ENCODE data around the gene ZNF423.

The ZNF423 gene

DNA sequence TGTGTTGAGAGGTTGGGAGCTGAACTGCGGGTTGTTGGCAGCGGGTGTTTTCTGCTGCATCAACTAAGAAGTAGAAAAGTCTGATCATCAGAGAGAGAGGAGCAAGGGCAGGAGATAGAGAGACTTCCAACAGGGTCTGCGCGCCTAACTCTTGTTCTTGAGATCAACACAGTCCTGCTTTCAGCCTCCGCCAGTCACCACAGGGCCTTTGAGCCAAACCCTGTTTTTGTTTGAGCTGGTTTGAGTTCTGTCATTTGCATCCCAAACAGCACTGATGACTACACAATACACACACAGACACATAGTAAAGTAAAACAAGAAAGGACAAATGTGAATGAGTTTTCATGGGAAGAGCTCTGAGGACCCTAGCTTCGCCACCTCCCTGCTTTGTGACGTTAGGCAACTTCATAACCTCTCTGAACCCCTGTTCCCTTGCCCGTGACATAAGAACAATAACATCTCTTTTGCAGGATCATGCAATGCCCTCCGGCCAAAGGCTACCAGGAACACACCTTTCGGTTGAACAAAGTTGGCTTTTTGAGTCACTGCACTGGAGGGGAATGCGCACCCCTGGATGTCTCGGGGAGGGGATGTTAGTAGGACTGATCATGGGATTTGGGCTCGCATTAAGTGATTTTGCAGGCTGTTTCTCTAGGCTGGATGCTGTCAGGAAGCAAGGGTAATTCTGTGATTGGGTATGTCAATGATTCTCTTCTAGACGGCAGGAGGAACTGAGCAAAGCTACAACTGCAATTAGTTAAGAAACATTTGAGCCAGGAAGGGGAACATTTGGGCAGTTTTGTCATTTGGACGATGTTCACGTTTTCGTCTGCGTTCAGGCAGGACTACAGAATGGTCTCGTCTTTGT is 390.0 kb downstream of the ZNF423 start:
- no peak for DNase-seq (ENCODE audit: low read depth in 2 of 2, low spot score in 1 of 2)

DNA sequence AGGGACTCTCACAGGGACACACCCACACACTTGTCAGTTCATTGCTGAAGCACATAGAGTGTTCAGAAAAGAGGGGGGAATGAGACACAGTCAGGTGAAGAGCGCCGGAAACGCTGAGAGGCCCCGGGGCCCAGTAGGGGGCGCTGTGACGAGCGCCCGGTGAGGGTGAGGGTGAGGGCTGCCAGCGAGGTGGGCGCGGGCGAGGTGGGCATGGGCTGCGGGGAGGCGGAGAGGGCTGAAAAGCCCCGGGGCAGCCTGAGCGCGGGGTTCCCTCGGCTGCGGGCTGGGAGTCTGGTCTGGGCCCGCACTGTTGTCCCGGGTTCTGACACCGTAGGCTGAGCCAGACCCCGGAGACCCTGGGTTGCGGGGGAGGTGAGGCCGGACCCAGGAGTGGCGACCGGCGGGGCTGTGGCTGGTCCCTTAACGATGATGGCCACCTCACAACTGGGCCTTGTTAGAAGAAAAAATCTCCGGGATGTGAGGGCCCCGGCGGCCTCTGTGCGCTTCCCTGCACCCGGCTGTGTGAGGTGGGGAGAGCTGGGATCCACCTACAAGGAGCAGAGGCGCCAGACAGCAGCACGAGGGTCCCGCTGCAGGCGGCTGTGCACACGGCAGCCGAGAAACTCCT is 390.9 kb downstream of the ZNF423 start:
- DNase-seq (ENCODE audit: low read depth in 2 of 2, low spot score in 1 of 2), result no peak

DNA sequence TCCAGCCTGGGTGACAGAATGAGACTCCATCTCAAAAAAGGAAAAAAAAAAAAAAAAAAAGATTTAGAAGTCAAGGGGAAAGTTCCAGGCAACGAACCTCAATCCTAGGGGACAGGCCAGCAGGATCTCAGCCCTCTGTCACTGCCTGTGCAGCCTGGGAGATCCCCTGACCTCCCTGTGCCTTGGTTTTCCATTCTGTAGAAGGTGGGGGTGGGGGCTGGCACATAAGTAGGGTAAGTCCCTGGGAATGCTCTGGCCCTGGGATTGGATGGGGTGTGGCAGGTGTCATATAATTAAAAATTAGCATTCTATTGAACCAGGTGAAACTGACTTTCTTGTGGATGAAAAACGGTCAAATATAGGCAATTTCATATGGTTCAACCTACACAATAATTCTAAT is 391.8 kb downstream of the ZNF423 start:
- no peak for DNase-seq (ENCODE audit: low read depth in 2 of 2, low spot score in 1 of 2)

DNA sequence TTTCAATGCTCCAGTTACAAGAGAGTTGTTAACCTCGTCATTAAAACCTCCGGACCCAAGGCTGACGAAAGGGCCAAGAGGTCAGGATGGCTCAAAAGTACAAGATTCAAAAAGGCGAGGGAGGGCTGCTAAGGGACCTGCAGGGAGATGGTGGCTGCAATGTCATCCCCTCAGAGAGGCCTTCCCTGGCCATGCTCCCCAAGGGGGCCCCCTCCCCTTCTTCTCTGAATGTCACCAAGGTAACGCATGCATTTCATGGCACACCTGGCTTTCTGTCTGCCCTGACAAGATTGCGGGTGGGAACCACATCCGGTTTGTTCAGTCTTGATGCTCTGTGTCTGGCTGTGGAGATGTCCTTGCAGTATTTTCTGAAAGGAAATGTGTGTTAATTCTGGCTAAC is 392.4 kb downstream of the ZNF423 start:
- DNase-seq (ENCODE audit: low read depth in 2 of 2, low spot score in 1 of 2), result peak in 1 of 2 donors; percentile 46

DNA sequence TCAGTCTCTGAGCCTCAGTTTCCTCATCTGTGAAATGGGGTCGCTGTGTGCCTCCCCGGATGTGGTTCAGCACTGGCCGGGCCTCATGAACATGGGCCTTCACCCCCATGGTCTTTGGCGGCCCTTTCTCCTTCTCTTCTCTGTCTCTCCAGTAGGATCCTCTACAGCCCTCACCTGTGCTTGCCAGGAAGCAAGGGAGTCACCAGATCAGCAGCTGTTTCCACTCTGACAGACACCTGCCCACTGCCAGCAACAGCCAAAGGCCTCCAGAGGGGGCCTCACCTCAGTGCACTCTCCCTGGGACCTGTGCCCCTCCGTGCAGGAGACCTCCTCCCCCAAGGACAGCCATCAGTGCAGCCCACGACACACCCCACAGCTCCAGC is 392.9 kb downstream of the ZNF423 start:
- no peak for DNase-seq (ENCODE audit: low read depth in 2 of 2, low spot score in 1 of 2)

DNA sequence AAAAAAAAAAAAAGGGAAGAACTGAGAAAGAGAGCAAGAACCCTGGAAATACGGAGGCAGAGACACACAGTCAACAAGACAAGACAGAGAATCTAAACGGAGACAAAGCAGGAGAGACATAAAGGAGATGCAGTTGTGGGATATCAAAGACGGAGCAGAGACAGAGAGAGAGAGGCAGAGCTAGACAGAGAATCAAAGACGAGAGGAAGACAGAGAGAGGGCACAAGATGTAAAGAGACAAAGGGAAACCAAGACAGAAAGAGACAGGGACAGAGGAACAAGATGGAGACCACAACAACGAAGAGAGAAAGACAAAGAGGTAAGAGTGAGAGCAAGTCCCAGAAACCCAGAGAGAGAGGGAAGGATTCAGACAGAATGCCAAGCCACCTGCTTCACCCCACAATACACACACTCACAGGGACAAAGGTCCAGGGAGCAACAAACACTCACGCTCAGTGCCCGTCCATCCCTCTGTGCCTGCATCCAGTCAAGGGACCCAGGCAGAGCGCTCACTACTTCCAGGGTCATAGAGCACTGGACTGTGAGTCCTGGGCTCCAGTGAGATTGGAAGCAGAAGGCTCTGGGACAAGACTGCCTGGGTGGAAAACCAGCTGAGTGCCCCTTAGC is 393.4 kb downstream of the ZNF423 start:
- DNase-seq (ENCODE audit: low read depth in 2 of 2, low spot score in 1 of 2), result no peak

DNA sequence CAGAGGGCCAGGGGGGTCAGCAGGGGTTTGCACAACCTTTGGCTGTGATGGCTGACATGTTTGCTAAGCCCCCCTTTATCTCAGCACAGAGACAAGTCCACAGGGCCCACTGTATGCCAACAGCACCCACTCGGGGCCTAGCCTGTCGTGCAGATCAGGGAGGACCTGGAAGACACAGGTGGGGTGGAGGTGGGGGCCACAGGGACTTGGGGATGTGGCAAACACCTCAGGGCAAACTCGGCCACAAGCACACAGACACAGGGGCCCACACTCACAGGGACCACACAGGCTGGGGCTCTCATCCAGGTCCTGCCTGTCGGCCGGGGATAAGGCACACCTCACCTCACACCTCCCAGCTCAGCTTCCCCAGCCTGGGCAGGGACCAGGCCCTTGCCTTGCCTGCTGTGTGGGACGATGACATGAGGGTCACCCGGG is 394.4 kb downstream of the ZNF423 start:
- no peak for DNase-seq (ENCODE audit: low read depth in 2 of 2, low spot score in 1 of 2)

DNA sequence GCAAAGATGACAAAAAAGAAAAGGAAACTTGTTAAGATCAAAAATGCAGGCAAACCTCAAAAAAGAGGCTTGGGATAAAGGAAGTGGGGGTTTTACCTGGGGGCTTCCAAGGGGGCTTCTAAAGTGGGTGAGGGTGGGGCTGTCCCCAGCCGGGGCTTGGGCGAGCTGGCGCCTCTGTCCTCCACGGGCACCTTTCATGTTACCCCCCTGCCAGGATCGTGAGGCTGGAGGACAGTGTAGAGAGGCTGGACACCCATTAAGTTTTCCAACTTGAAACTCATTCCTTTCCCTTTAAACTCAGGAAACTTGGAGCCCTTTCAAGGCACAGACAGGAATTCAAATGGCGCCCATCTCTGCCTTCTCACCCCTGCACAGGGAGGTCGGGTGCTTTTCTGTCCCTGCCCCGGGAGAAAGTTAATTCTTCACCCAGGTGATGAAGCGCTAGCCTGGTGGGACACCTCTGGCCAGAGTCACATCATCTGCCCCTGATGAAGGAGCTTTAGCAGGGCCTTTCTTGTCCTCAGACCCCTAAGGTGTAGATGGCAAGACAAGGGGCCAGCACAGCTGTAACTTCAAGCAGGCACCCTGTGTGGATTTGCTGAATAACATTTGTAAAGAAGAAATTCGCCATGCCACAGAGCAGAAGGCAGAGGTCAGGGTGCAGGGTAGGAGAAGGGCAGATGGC is 395.0 kb downstream of the ZNF423 start:
- DNase-seq (ENCODE audit: low read depth in 2 of 2, low spot score in 1 of 2), result no peak

DNA sequence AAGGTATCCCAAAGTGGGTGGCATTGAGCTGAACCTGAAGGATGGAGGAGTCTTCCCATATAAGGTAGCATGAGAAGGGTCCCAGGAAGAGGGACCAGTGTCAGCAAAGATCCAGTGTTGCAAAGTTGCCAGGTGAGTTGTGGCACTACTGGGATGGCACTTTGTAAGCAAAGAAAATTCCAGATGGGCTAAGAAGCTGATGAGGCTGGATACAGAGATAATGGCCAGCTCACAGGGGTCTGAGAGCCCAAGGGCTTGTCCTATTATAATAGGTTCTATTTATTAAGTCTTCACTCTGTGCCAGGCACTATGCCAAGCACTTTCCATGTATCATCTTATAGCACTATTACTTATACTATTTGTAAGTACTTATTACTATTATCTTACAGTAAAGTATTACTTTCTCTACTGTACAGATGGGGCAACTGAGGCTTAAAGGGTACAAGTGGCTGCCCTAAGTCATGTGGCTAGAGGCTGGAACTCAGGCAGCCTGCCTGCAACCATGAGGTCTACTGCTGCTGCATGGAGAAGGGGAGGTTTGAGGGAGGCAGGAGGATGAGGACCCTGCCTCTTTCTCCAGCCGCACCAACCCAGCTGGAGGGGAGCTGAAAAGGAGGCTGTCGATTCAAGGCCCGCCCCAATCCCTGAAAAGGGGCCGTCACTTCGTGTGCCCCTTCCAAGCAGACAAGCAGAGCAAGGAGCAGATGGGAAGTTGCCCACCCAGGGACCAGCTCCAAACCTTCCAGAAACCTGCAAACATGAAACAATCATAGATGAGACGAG is 395.8 kb downstream of the ZNF423 start:
- DNase-seq (ENCODE audit: low read depth in 2 of 2, low spot score in 1 of 2), result no peak

DNA sequence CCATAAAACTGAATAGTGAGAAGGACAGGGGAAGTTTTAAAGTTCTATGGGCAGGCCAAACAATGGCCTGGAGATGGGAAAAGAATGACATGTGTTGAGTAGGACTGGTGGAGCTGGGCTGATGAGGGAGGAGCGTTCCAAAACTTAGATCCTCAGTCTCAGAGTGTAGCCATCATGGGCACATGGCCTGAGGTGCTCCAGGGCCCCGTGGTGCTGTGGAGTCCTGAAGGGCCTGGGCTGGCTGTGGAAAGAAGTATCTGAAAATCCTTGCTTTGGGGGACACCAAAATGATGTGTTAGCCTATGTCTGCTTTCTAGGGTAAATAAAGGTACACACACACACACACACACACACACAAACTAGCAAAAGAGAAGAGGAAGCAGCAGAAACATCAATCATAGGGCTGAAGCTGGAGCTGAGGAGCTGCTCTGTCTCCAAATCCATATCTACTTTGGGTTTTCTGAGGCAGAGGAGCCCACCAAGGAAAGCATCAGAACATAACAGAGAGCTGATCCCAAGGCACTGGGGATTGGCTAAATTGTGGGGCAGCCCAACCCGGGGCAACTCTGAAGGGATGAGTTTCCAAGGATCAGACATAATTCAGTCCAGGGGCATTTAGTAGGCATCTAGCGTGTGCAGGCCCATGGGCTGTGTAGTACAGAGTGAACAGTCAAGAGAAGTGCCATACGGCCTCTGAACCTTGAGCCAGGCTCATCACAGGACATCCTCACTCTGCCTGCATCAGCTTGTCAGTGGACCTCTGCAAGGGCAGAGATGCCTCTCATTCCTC is 397.1 kb downstream of the ZNF423 start:
- DNase-seq (ENCODE audit: low read depth in 2 of 2, low spot score in 1 of 2), result no peak

DNA sequence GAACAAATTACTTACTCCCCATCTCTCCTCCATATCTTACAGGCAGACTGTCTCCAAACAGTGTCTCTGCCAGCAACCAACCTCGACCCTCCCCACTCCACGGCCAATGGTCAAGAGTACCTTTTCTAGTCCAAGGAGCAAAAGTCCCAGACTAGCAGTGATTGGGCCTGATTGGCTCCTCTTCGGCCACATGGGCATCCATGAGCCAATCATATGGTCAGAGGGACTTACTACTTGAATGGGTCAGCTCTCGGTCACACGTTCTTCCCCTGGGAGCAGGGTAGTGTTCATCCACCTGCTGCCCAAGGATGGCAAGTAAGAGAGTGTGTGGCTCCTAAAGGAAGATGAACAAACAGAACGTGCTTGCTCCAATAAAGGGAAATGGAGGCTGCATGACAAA is 397.7 kb downstream of the ZNF423 start:
- DNase-seq (ENCODE audit: low read depth in 2 of 2, low spot score in 1 of 2), result no peak

DNA sequence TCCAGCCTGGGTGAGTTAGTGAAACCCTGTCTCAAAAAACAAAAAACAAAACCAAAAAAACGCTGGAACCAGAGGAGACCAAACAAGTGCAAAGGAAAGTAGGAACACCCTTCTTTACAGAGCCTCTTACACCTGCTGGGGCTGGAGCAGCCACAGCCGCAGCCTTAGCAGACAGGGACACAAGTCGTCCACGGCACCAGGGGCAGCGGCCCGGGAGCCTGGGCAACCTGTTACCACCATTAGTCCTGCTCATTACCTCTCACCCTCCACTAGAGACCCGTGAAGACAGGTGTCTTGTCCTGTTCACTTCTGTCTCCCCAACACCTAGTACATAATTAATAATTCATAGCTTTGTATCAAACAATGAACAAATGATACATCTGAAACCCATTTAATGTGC is 398.7 kb downstream of the ZNF423 start:
- no peak for DNase-seq (ENCODE audit: low read depth in 2 of 2, low spot score in 1 of 2)

DNA sequence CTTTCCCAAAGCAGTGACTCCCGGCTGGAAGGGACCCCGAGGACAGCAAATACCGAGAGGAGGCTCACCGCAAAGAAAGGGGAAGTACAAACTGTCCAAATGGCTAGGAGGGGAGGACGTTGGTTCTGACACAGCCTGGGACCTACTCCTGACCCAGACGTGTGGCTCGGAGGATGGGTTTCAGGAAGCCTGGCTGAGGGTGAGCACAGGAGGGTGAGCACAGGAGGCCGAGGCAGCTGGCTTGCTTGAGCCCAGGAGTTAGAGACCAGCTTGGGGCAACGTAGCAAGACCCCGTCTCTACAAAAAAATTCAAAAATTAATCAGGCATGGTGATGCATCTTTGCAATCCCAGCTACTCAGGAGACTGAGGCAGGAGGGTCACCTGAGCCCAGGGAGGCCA is 399.1 kb downstream of the ZNF423 start:
- DNase-seq (ENCODE audit: low read depth in 2 of 2, low spot score in 1 of 2), result no peak

DNA sequence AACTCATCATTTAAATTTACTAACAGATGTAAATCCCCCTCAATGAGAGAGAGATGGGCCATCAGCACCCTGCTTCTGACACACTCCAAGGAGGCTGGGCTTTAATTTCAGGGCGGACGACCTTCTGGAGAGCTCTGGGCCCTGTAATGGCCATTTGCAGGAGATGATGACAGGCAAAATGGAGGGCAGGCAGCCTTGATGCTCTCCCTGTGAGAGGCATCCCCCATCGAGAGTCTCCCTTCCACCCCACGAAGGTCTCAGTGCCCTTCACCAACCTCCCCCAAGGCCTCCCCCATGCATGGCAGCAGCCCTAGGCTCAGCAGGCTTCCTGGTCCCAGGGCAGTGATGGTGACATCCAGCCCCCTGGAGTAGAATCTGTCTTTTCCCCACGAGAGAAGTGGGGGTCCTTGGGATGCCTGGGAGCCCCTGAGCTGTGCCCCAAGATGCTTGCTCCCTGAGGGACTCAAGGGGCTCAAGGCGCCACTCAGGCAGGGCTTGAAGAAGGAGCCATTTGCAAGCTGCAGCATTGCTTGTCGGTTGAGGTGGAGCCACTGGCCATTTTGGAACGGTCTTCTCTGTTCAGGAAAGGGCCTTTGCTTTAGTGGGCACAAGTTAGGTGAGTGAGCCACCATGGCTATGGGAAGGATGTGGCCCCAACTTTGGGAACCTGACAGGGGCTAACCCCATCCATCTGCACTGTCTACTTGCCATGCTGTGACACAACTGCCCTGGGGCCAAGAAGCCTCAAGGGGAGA is 399.7 kb downstream of the ZNF423 start:
- no peak for DNase-seq (ENCODE audit: low read depth in 2 of 2, low spot score in 1 of 2)

DNA sequence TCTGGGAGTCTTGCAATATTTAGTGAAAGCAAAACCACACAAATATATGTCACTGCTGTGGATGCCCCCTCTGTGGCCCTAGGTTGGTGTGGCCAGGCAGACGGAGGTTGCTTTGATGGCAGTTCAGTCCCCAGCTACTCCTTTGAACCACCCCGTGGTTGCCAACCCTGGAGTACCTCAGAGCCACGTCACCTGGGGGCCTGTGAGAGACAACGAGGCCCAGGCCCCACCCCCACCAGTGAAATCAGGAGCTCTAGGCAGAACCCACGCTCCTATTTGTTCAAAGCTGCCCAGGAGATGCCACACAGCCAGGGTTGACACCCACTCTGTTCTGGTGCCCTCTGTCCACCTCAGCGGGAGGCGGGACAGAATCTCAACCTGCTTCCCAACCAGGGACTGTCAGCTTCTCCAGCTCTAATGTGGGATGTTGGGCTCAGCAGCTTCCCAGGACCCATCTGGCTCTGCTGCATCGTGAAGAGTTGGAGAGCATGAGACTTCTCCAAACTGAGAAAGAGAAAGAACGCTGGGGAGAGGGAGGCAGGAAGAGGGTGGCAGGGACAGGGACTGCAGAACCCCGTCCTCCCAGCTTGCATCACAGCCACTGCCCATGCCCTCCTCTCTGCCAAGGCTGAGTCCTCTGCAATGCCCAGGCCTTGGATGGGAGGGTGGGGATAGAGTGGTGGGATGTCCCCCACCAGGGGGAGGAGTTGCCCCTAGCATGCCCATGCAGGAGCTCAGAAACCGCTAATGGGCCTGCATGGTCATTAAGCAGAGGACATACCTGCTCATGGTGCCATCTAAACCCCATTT is 400.5 kb downstream of the ZNF423 start:
- DNase-seq (ENCODE audit: low read depth in 2 of 2, low spot score in 1 of 2), result no peak

DNA sequence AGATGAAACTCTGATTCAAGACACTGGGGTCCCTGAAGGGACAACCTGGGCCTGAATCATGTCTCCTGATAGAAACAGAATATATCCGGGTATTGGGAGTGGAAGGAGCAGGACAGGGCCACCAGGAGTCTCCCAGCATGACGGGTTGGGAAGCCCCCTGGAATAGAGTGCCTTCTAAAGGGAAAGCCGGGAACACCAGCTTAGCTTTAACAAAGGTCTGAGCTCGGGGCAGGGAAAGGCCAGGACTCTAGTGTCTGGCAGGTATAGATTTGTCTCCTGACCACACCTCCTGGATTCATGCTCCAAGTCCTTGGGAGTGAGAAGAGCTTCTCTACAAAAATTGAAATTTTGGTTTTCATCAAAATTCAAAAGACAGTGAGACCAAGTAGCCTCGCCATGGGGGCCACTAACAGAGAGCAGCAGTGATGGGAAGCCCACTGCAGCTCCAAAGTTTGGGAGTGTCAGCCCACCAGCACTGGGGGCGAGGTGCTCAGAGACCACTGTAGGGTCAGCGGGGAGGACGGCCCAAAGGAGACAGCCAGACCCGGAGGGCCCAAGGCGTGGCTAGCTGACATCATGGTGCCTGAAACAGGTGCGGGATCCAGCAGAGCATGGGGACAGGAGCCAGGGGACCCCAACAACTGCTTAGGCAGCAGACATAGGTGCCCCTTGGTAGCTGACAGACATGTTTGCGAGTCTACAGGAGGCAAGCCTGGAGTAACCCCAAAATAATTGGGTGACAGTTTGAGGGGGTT is 401.3 kb downstream of the ZNF423 start:
- DNase-seq (ENCODE audit: low read depth in 2 of 2, low spot score in 1 of 2), result no peak

DNA sequence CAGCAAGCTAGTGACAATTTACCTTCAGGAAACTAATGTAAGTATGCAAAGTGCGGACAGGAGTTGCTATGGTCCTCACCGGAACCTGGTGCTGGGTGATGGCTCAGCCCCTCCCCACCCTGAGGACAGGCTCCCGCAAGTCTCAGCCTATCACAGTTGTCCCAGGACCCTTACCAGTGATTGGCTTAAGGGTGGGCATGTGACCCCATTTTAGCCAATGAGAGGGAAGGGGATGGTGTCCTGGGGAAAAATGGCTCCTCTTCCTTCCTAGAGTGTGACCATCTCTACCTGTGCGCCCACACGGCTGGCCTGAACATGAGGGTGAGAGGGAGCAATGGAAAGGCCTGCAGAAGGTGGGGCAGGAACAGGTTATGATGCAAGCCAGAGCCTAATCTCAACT is 401.9 kb downstream of the ZNF423 start:
- no peak for DNase-seq (ENCODE audit: low read depth in 2 of 2, low spot score in 1 of 2)

DNA sequence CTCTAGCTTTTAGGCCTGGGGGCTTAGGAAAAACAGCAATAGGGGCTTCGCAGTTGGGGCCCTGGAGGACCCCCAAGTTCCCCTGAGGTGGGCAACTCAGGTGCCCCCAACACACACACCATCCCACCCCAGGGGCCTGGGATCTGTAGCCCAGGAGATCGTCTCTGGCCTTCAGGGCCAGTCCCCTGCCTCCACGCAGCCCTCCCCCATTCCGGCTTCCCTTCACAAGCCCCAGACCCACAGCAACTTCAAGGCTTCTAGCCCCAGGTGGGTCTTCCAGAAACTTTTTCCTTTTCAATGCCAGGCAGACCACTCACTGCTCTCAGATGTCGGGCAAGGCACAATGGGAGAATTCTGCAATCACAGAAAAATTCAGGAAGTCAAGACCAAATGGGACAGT is 402.9 kb downstream of the ZNF423 start:
- no peak for DNase-seq (ENCODE audit: low read depth in 2 of 2, low spot score in 1 of 2)
